IPS-18c (cell line): ENCODE measurements around the gene STK39.

Experiments
- H3K4me3 ChIP-seq: 2 replicates; pipeline ENCODE4 v1.7.0; 2013; ENCODE audit warnings: low read depth, mild to moderate bottlenecking, low read length, moderate library complexity; ENCODE audit not compliant: insufficient read depth
- H3K9me3 ChIP-seq: one replicate; pipeline ENCODE4 v1.6.1; 2013; ENCODE audit warnings: mild to moderate bottlenecking, low read length, moderate library complexity; ENCODE audit not compliant: control insufficient read depth, insufficient read depth

STK39 gene

DNA sequence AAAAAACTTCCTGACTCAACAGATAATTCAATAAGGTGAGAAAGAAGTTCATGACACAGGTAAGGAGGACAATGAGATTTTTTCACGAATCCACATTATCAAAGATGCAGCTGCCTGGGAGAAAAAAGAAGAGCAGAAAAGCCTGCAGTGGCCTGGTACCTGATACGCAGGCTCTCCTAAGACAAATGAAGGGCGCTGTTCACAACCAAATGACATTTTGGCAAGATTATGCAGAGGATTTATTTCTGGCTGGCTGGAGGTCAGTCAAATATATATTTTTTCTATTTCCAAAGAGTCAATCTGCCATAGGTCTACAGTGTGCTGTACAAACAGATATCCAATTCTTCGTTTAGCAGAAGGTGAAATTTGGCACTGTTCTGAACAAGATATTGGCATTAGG lies 257.3 kb downstream of the STK39 start:
- no peaks in the 10 kb centered on the region for H3K9me3 ChIP-seq
- no peak overlapping the region for H3K4me3 ChIP-seq

DNA sequence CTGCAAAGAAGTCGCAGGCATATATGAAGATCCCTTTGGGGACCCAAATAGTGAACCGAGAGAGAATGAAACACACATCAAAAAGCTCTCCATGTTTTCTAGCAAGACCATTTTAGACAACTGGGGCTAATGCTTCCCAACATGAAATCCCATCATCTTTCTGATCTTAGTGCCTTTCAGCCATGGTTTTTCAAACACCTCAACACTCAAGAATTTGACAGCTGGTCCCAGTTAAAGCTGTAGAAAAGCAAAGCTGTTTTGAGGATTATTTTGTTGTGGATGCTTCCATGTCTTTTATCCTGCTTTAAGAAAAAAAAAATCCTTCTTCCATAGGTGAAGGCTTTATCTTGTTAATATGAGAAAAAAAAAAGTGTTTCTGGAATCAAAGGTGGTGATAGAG lies 259.1 kb downstream of the STK39 start:
- Histone ChIP-seq H3K9me3 (no peaks in the 10 kb centered on the region), H3K4me3 (no peak overlapping the region)

DNA sequence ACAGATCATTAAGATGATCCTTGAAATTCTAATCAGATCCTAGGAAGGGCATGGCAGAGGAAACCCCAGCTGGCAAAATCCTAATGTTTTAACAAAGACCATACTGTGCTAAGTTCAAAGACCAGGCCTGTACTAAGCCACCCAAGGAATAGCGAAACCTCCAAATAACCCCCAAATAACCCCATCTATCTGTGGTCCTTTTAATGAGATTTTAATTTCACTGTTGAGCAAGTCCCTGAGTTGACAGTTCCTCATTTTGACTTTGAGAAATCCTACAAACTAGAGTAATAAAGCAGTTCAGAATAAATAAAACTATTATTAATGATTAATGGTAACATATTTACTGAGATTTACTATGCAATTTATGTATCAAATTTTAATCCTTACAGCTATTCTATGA lies 259.8 kb downstream of the STK39 start:
- Histone ChIP-seq H3K4me3 (no peak overlapping the region), H3K9me3 (no peaks in the 10 kb centered on the region)

DNA sequence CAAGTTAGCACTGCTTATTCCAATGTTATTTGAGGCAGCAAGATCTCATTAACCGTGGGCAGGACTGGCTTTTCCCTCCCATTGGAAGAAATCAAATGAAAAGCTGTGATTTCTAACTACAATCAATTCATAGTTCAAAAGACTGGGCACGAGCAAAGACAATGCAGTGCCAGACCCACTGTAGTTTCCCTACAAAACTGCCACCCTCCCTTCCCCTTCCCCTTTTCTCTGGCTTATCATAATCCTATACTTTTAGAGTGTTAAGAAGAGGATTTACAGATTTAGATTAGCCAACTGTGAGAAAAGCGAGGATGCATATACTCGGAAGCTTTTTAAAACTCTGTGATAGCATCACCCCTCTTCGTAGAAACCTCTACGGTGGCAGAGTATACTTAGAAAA lies 260.4 kb downstream of the STK39 start:
- no peak overlapping the region for H3K4me3 ChIP-seq
- no peaks in the 10 kb centered on the region for H3K9me3 ChIP-seq

- Histone ChIP-seq H3K4me3 (no peak overlapping the region), H3K9me3 (no peaks in the 10 kb centered on the region)
Observed at GRCh38 chr2:167986223-167986622, 261.2 kb downstream of the STK39 start.

DNA sequence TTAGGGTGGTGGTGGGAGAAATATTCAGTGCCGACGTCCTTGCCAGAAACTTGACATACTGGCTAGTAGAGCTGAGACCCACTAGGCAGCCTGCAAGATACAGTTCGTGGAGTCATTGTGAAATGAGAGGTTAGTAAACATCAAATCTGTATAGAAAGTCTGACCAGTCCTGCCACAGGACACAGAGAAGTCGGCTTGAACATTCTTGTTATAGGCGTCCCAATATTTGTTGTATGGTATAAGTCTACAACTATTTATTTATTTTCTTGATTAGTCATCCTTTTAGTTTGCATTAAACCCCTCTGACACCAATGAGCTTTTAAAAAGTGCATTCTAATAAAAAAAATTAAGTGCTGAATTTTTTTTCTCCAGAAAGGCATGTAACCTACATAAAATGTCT lies 265.4 kb downstream of the STK39 start:
- Histone ChIP-seq H3K9me3 (no peaks in the 10 kb centered on the region), H3K4me3 (no peak overlapping the region)

DNA sequence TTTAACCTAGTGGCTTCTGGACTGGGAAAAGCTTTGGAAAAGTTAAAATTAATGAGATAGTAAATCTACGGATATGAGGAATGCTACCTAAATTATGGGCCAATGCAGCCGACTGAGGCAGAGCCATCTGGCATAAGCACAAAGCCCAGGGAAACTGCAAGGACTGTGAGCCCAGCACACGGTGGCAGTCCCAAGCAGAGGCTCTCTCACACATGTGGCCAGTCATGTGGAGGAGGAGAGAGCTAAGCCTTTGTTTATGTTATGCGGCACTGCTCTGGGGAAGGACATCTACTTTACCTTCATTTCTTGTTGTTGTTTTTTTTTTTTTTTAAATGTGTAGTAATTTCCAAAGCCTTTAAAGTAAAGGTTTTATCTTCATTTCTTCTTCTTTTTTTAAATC lies 267.0 kb downstream of the STK39 start:
- Histone ChIP-seq H3K4me3 (no peak overlapping the region), H3K9me3 (no peaks in the 10 kb centered on the region)

DNA sequence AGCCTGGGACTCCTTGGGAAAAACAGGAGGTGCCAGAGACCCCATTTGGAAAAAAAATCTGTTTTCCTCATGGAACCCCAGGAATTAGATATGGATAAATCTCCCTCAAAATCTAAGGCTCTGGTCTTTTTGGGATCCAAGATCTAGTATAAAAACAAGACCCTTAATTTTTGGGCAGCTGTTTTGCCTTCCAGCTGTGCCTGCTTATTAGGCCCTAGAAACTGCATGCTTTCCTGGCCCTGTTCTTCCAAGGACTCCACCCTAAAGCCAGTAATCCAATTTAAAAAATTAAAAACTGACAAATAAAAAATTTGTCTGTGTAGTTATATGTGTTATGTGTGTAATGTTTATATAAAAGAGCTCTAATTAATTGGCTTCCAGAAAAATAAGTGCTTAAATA lies 274.6 kb downstream of the STK39 start:
- Histone ChIP-seq H3K9me3 (peaks cover 6% of the 10 kb centered on the region), H3K4me3 (no peak overlapping the region)

- peaks cover 6% of the 10 kb centered on the region for H3K9me3 ChIP-seq
- H3K4me3 ChIP-seq, result no peak overlapping the region
Observed at GRCh38 chr2:167972020-167972419, 275.4 kb downstream of the STK39 start.

GRCh38 chr2:167966937-167967913 lies 280.2 kb downstream of the STK39 start:
- H3K4me3 ChIP-seq, result no peak overlapping the region
- peaks cover under 1% of the 10 kb centered on the region for H3K9me3 ChIP-seq

DNA sequence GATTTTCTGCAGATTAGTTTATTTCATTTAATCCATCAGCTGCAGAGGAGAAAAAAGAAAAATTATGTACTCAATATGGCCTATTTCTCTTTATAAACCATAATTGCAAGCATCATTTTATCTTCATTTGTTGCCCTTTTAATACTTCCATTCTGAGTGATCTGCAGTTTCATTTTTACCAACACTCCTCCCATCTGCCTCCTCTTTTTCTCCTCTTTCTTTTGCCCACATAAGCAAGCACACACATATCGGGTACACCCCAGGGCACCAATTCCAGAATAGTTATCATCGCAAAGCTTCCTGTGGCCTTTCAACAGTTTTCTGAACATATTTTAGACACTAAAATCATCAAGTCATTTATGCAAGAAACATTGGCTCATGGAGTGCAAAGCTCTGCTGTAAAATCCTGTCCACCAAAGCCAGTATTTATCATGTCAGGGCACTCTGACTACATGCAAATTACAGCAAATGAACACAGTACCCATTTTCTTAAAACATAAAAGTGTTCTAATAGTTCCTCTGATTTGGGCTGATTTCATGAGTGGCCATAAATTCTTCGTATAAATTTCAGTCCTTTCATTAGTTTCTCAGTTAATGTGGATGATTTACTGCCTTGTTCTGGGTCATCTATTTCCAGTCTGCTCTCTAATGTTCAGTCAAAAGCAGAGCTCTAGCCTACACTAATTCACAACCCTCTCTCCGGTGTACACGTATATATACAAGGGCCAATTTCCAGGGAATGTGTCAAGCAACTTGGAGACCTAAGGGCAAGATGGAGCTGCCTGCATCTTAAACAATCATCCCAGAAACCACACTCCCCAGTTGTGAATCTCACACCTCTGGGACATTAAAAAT lies 281.3 kb downstream of the STK39 start:
- H3K4me3 ChIP-seq, result no peak overlapping the region
- H3K9me3 ChIP-seq, result no peaks in the 10 kb centered on the region

DNA sequence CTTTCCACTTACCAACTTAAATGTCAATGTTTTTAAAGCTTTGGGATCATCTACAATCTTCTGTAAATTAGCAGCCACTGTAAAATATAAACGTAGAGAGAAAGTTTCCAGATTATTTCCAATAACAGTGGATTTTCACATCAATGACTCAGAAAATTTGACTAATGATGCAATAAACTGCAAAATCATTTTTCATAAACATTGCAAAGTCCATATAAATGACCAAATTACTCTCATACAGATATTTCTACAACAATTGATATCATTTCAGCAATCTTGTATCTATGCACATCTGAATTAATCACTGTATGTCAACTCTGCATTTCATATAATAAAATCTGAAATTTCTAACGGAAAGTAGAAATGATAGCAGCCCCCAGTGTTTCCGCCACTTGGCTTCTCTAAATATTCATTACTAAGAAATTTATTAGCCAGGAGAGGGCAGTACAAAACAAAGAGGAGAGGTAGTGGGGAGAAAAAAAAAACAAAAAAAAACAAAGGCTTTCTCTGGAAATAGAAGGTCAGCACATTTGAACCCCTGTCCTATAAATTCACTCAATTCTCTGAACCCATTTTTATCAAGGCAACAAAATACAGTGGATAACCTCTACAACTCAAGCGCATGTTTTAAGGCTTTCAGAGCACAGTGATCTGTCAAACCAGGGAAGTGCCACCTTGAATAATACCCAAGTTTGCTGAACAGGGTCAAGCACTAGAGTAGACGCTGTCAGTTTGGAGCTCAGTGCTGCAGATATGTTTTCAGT lies 282.6 kb downstream of the STK39 start:
- no peaks in the 10 kb centered on the region for H3K9me3 ChIP-seq
- H3K4me3 ChIP-seq, result no peak overlapping the region

DNA sequence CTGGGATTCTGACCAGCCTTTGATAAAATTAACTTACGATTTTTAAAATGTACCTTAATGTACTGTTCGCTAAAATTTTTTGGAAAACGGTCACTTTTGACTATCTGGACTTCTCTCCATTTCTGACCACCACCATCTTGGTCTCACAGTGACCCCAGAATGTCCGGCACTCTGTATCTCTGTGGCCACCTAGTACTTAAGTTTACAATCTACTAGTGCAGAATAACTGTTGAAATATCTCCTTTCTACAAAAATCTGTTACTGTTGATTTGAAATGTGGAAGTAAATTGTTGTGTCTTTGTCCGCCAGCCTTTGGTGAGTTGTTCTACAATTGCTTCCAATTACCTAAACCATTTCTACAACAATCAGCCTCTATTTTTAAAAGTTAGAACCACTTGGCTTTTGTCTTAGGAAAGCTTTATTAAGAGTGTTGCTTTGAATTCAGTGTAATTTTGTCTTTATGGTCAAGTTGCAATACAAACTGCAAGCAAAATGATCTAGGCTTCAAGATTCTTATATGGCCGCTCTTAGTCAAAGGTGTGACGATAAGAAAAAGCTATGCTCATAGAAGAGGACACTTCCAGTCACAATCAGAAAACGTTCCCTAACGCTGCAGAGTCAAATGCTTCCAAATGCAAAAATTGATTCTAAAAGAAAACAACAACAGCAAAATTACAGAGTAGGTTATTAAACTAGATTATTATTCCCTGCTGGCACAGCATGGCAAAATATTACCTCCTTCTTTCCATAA lies 283.3 kb downstream of the STK39 start:
- Histone ChIP-seq H3K9me3 (no peaks in the 10 kb centered on the region), H3K4me3 (no peak overlapping the region)

- H3K9me3 ChIP-seq, result no peaks in the 10 kb centered on the region
- H3K4me3 ChIP-seq, result no peak overlapping the region
Observed at GRCh38 chr2:167962436-167963226, 284.8 kb downstream of the STK39 start.

DNA sequence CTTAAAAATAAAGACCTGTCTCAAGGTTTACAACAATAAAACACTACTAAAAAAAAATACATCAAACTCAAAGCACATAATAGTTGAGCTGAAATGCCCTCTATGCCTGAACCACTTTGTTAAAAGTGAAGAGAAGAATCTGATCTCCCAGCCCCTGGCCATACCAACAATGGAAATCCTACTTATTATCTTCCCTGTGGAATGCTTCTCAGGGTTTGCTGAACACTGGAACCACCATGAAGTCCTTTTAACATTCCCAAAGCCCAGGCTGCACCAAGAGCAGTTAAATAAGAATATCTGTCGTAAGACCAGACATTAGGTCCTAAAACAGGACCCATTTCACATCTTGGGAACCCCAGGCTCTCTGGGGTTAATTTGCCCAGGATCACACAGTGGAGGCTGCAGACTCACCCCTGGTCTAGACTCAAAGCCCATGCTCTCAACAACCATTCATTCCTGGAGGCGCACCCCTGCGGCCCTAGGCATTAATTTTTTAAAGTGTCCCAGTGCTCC lies 285.8 kb downstream of the STK39 start:
- H3K9me3 ChIP-seq, result no peaks in the 10 kb centered on the region
- H3K4me3 ChIP-seq, result no peak overlapping the region
